Measurements from ENCODE around the gene KAZALD1.

- TF ChIP-seq EZH2 (IDR thresholded peaks at IDR 0.05; ENCODE audit: borderline replicate concordance, low read length) = no peak
- no peak for TF ChIP-seq CTCF (IDR thresholded peaks at IDR 0.05; ENCODE audit: low read length)
Observed at GRCh38 chr10:101094121-101094879, 32.5 kb downstream of the KAZALD1 start.

Measured in OCI-LY1 (cell line).